Small intestine (tissue), 16 donors: Measurements from ENCODE around the gene CFC1B. TPM values are rescaled to one million over a fixed set of nuclear protein-coding genes. Genes with fewer than 3 reads are reported as not detected.
"Not testable (repeated sequence)": the region's sequence is repeated elsewhere in the genome, so short reads cannot be mapped to it uniquely, and the experiment has no call there.

ENCODE experiments used
- DNase-seq, 2 donors: peaks; one replicate each; pipeline versions ENCODE4 v3.0.0 to v3.0.0-alpha.2; 2013
- FAIRE-seq: peaks from 2 replicates; lab custom pipeline; 2012; peaks lifted over from hg19 to GRCh38; lab: Jason Lieb, UNC
- H3K27ac ChIP-seq, 3 donors: one replicate each; pipeline ENCODE4 v1.5.1; 2013; ENCODE audit warnings: low read length in 2 of 3, mild to moderate bottlenecking in 2 of 3, control low read depth in 1 of 3, inconsistent platforms in 1 of 3, low read depth in 1 of 3, moderate library complexity in 1 of 3
- H3K27me3 ChIP-seq, 3 donors: one replicate each; pipeline ENCODE4 v1.6.1; 2013; ENCODE audit warnings: low read length in 3 of 3, inconsistent platforms in 1 of 3; ENCODE audit not compliant: control insufficient read depth in 3 of 3, insufficient read depth in 3 of 3
- H3K36me3 ChIP-seq, 3 donors: one replicate each; pipeline ENCODE4 v1.6.1; 2013; ENCODE audit warnings: low read length in 3 of 3, inconsistent platforms in 1 of 3, low read depth in 1 of 3, mild to moderate bottlenecking in 1 of 3, moderate library complexity in 1 of 3; ENCODE audit not compliant: control insufficient read depth in 3 of 3, insufficient read depth in 2 of 3
- H3K4me1 ChIP-seq, 3 donors: one replicate each; pipeline ENCODE4 v1.6.1; 2013; ENCODE audit warnings: low read length in 2 of 3, inconsistent platforms in 1 of 3, low read depth in 1 of 3, mild to moderate bottlenecking in 1 of 3, moderate library complexity in 1 of 3; ENCODE audit not compliant: control insufficient read depth in 3 of 3, insufficient read depth in 2 of 3
- H3K4me3 ChIP-seq, 3 donors: one replicate each; pipeline ENCODE4 v1.5.1; 2013; ENCODE audit warnings: low read length in 3 of 3, control low read depth in 1 of 3, inconsistent platforms in 1 of 3, low read depth in 1 of 3, mild to moderate bottlenecking in 1 of 3, moderate library complexity in 1 of 3
- H3K9me3 ChIP-seq, 2 donors: one replicate each; pipeline ENCODE4 v1.6.1; 2013; ENCODE audit warnings: low read depth in 1 of 2, low read length in 1 of 2; ENCODE audit not compliant: control insufficient read depth in 2 of 2, insufficient read depth in 1 of 2
- WGBS, 3 donors: extraction: QIAGEN DNeasy Blood & Tissue Kit; methylation state at CpG; one replicate each; pipeline ENCODE4 v1.1.7; 2013; 5-methylcytosine and 5-hydroxymethylcytosine counted together
- long read RNA-seq, 10 donors: transcript quantifications; one replicate each; lab custom pipeline, GENCODE V29; 2026
- polyA plus RNA-seq, 4 donors: library from polyadenylated mRNA; stranded (reverse) in 3 of 4; unstranded in 1 of 4; fragments of 200-250 nt in 3 of 4; fragments of 120-200 nt in 1 of 4; gene quantifications; one replicate each; pipeline versions ENCODE4 v1.2.1 to v1.2.3, GENCODE V29; 2013
- donor health status: healthy with polysubstance abuse.
- donor health status: control.
- donor health status: control.
- donor health status: Bipolar disorder and iron deficiency.
- donor health status: healthy.

Gene CFC1B
- polyA plus RNA-seq = not detected
- long read RNA-seq, donor 1 = 0 reads
- long read RNA-seq, donor 2 = 0 reads
- long read RNA-seq, donor 3 = 0 reads
- long read RNA-seq, donor 4 = 0 reads
- long read RNA-seq, donor 5 = 0 reads
- long read RNA-seq, donor 6 = 0 reads
- long read RNA-seq, donor 7 = 0 reads
- long read RNA-seq, donor 8 = 0 reads
- long read RNA-seq, donor 9 = 0 reads
- long read RNA-seq, donor 10, partial matches to known transcripts = 6 of 6 reads
- long read RNA-seq, donor 10, other reads (novel, unspliced or antisense) = 0 of 6 reads

GRCh38 chr2:130520992-130521391, at the start of gene CFC1B:
Gene CFC1B (plus strand): TSS chr2:130521222. CDS start chr2:130521485, 263 bp downstream.
- H3K27ac ChIP-seq, H3K4me1 ChIP-seq, H3K36me3 ChIP-seq, H3K27me3 ChIP-seq, DNase-seq, H3K9me3 ChIP-seq, H3K4me3 ChIP-seq, FAIRE-seq: not testable (repeated sequence)
- no CpG with 5 or more reads among the region's 7 CpGs for WGBS, 3 donors

GRCh38 chr2:130491073-130491472, 29.9 kb upstream of the CFC1B start:
- FAIRE-seq, H3K27ac ChIP-seq, H3K4me1 ChIP-seq, H3K9me3 ChIP-seq, H3K27me3 ChIP-seq, H3K4me3 ChIP-seq, H3K36me3 ChIP-seq, DNase-seq: not testable (repeated sequence)
- 83 to 100% (median 94%) methylated on average over 1 to 2 of the region's 4 CpGs for WGBS, 3 donors

- no CpG with 5 or more reads among the region's 13 CpGs for WGBS, 3 donors
- not testable (repeated sequence) for H3K4me3 ChIP-seq, H3K27me3 ChIP-seq, H3K4me1 ChIP-seq, H3K9me3 ChIP-seq, FAIRE-seq, H3K27ac ChIP-seq, DNase-seq, H3K36me3 ChIP-seq
Measured at GRCh38 chr2:130509228-130509627, 11.8 kb upstream of the CFC1B start, which contains the start of gene POTEI. Gene POTEI (minus strand): TSS chr2:130509328. CDS start chr2:130509235, 93 bp downstream.

- DNase-seq, H3K27ac ChIP-seq, H3K27me3 ChIP-seq, H3K9me3 ChIP-seq, H3K36me3 ChIP-seq, H3K4me1 ChIP-seq, FAIRE-seq, H3K4me3 ChIP-seq: not testable (repeated sequence)
- 50% methylated on average over 1 of the region's 31 CpGs; no CpG with 5 or more reads in 2 of the 3 donors for WGBS, 3 donors
Measured at GRCh38 chr2:130510807-130511746, 9.9 kb upstream of the CFC1B start.

GRCh38 chr2:130511747-130512451, 9.1 kb upstream of the CFC1B start:
- not testable (repeated sequence) for DNase-seq, H3K4me1 ChIP-seq, H3K36me3 ChIP-seq, H3K27me3 ChIP-seq, H3K27ac ChIP-seq, FAIRE-seq, H3K9me3 ChIP-seq, H3K4me3 ChIP-seq
- WGBS, 3 donors = 84 to 93% (median 93%) methylated on average over 4 of the region's 17 CpGs

- DNase-seq = not testable (repeated sequence)
Measured at GRCh38 chr2:130518516-130519106, 2.4 kb upstream of the CFC1B start.

GRCh38 chr2:130522390-130522789, 1.4 kb downstream of the CFC1B start:
- WGBS, 3 donors = no CpG with 5 or more reads among the region's 23 CpGs
- not testable (repeated sequence) for DNase-seq, FAIRE-seq, H3K4me1 ChIP-seq, H3K36me3 ChIP-seq, H3K27ac ChIP-seq, H3K27me3 ChIP-seq, H3K4me3 ChIP-seq, H3K9me3 ChIP-seq

More at GRCh38 chr2:130518516-130519106, 2.4 kb upstream of the CFC1B start:
- H3K4me1 ChIP-seq, H3K36me3 ChIP-seq, H3K4me3 ChIP-seq, H3K9me3 ChIP-seq, FAIRE-seq, H3K27ac ChIP-seq, H3K27me3 ChIP-seq: not testable (repeated sequence)
- no CpG with 5 or more reads among the region's 12 CpGs for WGBS, 3 donors
